DMS153 (cell line): Measurements from ENCODE around the gene NBPF12.
"Not testable (repeated sequence)": the region's sequence is repeated elsewhere in the genome, so short reads cannot be mapped to it uniquely, and the experiment has no call there.

Source experiments
- DNase-seq: peaks from one replicate; lab custom pipeline; 2025; lab: John Stamatoyannopoulos, UW

Gene NBPF12

GRCh38 chr1:146972681-146973080 is 34.6 kb downstream of the NBPF12 start:
- not testable (repeated sequence) for DNase-seq

- not testable (repeated sequence) for DNase-seq
These were observed 47.7 kb downstream of the NBPF12 start for GRCh38 chr1:146985855-146986254.

DNA sequence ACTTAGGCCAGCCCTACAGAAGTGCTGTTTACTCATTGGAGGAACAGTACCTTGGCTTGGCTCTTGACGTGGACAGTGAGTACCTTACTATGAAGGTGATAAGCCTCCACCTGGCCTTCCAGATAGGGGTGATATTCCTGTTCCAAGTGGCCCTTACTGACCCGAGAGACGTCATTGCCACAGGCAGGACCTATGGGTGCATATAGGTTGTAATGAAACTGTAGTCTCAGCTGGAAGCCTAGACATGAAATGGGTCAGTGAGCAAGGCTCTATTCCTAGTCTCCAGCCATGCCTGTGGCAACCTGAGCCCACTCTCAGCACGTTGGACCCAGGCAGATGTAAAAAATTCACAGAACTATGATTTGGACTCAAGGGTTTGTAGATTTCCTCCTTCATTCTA is 48.3 kb downstream of the NBPF12 start:
- not testable (repeated sequence) for DNase-seq

DNA sequence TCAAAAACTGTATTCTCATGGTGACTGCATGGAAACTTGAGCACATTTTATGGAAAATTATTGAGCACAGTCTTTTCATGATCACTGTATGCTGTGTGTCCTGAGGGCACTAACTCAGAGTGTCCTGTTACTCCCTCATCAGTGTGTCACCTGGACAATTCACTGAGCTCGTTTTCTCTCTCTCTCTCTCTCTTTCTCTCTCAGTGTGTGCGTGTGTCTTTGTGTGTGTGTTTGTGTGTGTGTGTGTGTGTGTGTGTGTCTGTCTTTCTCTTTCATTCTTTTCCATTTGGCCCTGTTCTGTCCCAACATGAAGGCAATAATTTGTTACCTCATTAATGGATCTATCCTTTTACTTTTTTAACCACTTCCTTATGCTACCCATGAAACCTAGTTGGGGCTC is 49.4 kb downstream of the NBPF12 start:
- not testable (repeated sequence) for DNase-seq

DNA sequence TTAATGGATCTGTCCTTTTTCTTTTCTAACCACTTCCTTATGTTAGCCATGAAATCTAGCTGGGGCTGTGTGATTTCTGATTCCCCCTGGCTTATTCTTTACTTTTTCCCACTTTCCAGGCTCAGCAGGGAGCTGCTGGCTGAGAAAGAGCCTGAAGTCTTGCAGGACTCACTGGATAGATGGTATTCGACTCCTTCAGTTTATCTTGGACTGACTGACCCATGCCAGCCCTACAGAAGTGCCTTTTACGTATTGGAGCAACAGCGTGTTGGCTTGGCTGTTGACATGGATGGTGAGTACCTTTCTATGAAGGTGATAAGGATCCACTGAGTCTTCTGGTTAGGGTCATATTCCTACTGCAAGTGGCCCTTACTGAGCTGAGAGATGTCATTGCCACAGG is 51.3 kb downstream of the NBPF12 start:
- not testable (repeated sequence) for DNase-seq

DNA sequence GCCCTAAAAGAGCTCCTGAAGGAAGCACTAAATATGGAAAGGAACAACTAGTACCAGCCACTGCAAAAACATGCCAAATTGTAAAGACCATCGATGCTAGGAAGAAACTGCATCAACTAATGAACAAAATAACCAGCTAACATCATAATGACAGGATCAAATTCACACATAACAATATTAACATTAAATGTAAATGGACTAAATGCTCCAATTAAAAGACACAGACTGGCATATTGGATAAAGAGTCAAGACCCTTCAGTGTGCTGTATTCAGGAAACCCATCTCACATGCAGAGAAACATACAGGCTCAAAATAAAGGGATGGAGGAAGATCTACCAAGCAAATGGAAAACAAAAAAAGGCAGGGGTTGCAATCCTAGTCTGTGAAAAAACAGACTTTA is 70.4 kb downstream of the NBPF12 start:
- DNase-seq = not testable (repeated sequence)

GRCh38 chr1:147026975-147027374 is 88.9 kb downstream of the NBPF12 start:
- DNase-seq = not testable (repeated sequence)

DNA sequence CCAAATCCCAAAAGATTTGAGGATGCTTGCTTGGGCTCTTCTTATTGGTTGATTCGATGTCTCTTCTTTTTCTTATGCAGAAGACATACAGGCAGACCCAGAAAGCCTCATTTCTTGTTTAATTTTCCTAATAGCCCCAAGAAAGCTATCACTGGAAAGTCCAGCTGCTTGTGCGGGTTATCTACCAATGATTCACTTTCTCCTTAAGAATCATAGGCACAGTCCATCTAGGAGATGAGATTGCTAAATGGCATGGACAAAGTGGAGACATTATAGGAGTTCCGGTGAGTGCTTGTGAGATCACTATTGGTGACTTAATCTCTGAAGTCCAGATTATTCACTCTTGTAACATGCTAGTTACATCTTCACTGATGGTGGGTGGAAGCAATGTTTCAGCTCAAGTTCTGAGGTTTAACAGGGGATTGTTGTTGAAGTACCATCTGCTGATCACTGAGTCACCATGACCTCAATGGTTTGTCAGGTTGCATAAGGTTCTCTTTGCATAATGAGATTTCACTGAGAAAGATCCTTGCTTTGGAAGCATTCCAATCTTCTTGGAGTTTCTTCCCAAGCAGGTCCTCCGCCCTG is 92.0 kb downstream of the NBPF12 start:
- not testable (repeated sequence) for DNase-seq

DNA sequence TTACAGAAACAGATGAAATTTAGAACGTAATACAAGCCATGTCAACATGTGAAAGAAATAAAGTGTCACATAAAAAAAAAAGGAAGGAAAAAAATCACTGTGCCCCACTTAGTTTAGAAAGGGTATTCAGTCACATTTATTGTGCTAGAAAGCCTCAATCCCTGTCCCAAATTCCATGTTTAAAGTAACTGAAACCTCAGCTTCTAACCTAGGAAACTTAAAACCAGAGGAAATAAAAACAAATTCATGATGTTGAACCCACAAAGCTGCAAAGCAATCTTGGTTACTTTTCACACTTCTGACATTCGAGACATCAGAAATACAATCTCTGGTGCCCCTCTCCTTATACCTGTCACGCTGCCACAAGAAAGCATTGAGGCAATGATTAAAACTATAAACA is 101.8 kb downstream of the NBPF12 start:
- DNase-seq = no peak

GRCh38 chr1:147042891-147043290 is 104.8 kb downstream of the NBPF12 start:
- DNase-seq = not testable (repeated sequence)

DNA sequence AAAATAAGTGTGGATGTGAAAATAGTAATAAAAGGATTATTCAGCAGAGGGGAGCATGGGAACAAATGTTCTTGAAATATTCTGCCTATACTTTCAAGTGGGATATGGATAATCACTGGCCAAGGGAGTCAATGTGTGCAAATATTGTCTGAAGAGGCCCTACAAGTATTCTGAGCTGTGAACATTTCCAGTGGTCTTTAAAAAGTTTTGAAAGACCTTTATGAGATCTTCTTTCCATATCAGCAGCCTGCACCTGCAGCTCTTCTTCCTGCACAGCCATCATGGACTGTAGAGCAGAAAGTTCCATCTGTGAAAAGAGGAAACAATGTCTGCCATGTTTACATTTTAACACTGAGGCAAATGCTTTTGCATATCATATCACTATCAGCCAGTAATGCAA is 106.4 kb downstream of the NBPF12 start:
- DNase-seq = not testable (repeated sequence)
